ENCODE results near the gene PLEKHA8. TPM values are rescaled to one million over a fixed set of nuclear protein-coding genes. Genes with fewer than 3 reads are reported as not detected.

PLEKHA8 gene
- total RNA-seq, 1 donor from 2014 or later, result 17.1 TPM

DNA sequence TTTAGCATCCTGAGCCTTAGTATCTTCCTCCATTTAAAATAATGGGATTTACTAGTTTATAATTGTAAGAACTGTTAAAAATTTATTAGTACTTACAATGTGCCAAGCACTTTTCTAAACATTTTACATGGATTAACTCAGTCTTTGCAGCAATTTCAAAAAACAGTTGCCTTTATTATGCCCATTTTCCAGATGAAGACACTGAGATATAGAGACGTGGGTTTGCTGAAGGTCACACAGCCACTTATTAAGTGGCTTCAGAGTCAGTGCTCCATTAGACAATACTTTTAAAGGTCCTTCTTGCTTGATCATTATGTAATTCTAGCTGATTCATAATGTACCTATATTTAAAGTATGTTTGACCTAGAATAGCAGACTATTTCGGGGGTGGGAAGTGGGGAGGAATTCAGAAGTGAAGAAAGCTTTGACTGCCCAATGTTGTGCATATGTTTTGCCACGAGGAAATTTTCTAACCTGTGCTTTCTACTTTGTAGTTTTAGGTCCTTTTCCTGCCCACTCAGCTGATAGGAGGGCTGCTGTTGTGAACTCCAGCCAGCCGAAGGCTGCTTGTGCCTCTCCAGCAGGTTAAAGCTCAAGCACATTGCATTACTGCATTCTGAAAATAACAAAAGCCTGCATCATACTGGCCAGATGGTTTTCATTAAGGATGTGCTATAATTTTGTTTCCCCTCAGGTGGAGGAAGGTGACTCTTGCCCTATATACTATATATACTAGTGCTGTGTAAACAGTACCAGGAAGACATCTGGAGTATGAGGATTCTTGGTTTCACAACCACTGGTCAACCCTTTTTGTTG lies 4.3 kb downstream of the PLEKHA8 start:
- TF ChIP-seq, protein P1, sequence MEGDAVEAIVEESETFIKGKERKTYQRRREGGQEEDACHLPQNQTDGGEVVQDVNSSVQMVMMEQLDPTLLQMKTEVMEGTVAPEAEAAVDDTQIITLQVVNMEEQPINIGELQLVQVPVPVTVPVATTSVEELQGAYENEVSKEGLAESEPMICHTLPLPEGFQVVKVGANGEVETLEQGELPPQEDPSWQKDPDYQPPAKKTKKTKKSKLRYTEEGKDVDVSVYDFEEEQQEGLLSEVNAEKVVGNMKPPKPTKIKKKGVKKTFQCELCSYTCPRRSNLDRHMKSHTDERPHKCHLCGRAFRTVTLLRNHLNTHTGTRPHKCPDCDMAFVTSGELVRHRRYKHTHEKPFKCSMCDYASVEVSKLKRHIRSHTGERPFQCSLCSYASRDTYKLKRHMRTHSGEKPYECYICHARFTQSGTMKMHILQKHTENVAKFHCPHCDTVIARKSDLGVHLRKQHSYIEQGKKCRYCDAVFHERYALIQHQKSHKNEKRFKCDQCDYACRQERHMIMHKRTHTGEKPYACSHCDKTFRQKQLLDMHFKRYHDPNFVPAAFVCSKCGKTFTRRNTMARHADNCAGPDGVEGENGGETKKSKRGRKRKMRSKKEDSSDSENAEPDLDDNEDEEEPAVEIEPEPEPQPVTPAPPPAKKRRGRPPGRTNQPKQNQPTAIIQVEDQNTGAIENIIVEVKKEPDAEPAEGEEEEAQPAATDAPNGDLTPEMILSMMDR (IDR thresholded peaks at IDR 0.05; ENCODE audit: insufficient read depth, low read length, severe bottlenecking), result no peak
- Histone ChIP-seq H3K4me3 (ENCODE audit: low read depth, low read length) (no peak overlapping the region), H3K36me3 (ENCODE audit: control insufficient read depth, insufficient read depth, low read length) (no peaks in the 10 kb centered on the region), H3K27me3 (ENCODE audit: control insufficient read depth, insufficient read depth, low read length) (no peaks in the 10 kb centered on the region)
- FAIRE-seq (no peak), DNase-seq (ENCODE audit: low read depth) (peak; percentile 29)

DNA sequence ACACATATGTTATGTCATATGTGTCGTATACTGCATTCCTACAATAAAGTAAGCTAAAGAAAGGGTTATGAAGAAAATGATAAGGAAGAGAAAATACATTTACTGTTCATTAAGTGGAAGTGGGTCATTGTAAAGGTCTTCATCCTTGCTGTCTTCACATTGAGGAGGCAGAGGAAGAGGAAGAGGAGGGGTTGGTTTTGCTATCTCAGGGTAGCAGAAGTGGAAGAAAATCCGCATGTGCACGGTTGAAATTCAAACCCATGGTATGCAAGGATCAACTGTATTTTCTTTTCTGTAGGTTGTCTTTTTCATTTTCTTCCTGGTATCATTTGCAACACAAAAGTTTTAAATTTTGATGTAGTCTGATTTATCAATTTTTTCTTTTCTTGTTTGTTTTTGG lies 6.3 kb downstream of the PLEKHA8 start:
- DNase-seq (ENCODE audit: low read depth) (no peak), FAIRE-seq (peak; percentile 36)
- TF ChIP-seq, protein P1 (IDR thresholded peaks at IDR 0.05; ENCODE audit: insufficient read depth, low read length, severe bottlenecking), result no peak
- no peak overlapping the region for H3K4me3 ChIP-seq (ENCODE audit: low read depth, low read length)
- H3K27me3 ChIP-seq (ENCODE audit: control insufficient read depth, insufficient read depth, low read length), result no peaks in the 10 kb centered on the region
- H3K36me3 ChIP-seq (ENCODE audit: control insufficient read depth, insufficient read depth, low read length), result no peaks in the 10 kb centered on the region

DNA sequence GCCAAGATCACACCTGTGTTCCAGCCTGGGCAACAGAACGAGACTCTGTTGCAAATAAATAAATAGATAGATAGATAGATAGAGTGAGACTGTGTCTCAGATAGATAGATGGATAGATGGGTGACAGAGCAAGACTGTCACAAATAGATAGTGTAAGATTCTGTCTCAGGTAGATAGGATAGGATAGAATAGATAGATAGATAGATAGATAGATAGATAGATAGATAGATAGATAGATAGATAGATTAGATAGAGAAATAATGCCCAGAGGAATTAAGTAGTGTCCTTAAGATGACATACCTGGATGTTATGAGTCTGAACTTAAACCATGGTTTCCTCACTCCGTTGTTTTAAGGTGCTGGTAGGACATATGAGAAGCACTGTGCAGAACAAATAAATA lies 8.0 kb downstream of the PLEKHA8 start:
- no peak overlapping the region for H3K4me3 ChIP-seq (ENCODE audit: low read depth, low read length)
- no peak for FAIRE-seq
- no peaks in the 10 kb centered on the region for H3K27me3 ChIP-seq (ENCODE audit: control insufficient read depth, insufficient read depth, low read length)
- DNase-seq (ENCODE audit: low read depth), result no peak
- TF ChIP-seq, protein P1 (IDR thresholded peaks at IDR 0.05; ENCODE audit: insufficient read depth, low read length, severe bottlenecking), result no peak
- H3K36me3 ChIP-seq (ENCODE audit: control insufficient read depth, insufficient read depth, low read length), result no peaks in the 10 kb centered on the region

DNA sequence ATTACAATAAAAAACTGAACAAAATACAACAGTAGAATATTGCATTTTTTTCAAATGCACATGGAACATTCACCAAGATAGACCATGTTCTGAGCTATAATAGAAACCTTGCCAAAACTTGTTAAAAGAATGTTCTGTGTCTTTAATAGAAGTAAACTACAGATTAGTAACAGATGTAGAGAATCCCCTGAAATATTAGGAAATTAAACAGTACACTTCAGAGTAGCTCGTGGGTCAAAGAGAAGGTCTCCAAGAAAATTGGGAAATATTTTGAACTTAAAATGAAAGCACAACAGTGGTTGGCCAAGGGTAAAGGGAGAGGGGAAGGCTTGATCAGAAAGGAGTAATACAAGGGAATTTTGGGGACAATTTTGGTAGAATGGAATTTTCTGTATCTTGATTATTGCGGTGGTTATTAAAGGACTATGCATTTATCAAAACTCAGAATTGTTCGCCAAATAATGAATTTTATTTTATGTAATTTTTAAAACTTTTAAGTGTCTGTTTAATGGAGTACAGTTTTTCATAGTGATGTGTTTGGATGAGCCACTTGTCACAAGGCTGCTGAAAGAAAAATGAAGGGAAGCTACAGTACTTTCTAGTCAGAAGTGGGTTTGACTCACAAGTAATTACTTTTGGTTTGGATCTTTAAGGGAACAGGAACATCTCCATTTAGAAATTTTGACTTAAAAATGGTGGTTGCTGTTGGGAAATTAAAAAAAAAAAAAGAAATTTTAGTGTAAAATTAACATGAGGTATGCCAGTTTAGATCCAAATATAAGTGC lies 10.2 kb downstream of the PLEKHA8 start:
- Histone ChIP-seq H3K27me3 (ENCODE audit: control insufficient read depth, insufficient read depth, low read length) (no peaks in the 10 kb centered on the region), H3K36me3 (ENCODE audit: control insufficient read depth, insufficient read depth, low read length) (no peaks in the 10 kb centered on the region), H3K4me3 (ENCODE audit: low read depth, low read length) (no peak overlapping the region)
- FAIRE-seq, result no peak
- no peak for DNase-seq (ENCODE audit: low read depth)
- TF ChIP-seq, protein P1 (IDR thresholded peaks at IDR 0.05; ENCODE audit: insufficient read depth, low read length, severe bottlenecking), result no peak

DNA sequence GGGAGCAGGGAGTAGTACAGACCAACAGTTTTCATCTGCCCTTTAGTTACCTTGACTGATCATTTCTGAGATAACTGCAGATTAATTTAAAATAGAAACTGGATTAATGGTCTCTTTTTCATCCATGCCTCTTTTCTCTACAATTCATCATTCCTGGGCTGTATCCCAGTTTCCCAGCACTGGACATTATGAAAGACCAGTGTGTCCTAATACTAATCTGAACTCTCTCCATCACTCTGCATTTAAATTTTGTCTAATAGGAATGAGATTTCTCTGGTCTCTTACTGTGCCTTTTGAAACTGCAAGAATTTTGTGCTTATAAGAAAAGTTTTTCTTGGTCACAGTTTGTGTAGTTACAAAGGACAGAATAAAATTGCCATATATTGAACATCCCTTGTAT lies 12.7 kb downstream of the PLEKHA8 start:
- DNase-seq (ENCODE audit: low read depth), result no peak
- Histone ChIP-seq H3K36me3 (ENCODE audit: control insufficient read depth, insufficient read depth, low read length) (no peaks in the 10 kb centered on the region), H3K4me3 (ENCODE audit: low read depth, low read length) (no peak overlapping the region), H3K27me3 (ENCODE audit: control insufficient read depth, insufficient read depth, low read length) (no peaks in the 10 kb centered on the region)
- no peak for FAIRE-seq
- TF ChIP-seq, protein P1 (IDR thresholded peaks at IDR 0.05; ENCODE audit: insufficient read depth, low read length, severe bottlenecking), result no peak

Data from bronchial epithelial cell (primary cell).